Body of pancreas (tissue), 4 donors: ENCODE measurements around the gene SPOCK2. TPM values are rescaled to one million over a fixed set of nuclear protein-coding genes. Genes with fewer than 3 reads are reported as not detected.

ENCODE experiments used
- ATAC-seq: fragments of 150-250 bp; one replicate; pipeline ENCODE4 v1.9.1; 2016
- DNase-seq, 4 donors: peaks; one replicate each; pipeline ENCODE4 v3.0.0-alpha.2; 2019
- H3K27ac ChIP-seq, 4 donors: fragments of 200-600 bp; sonication (generic); 1 replicate in 3 of 4; 2 replicates in 1 of 4; pipeline versions ENCODE4 v1.5.1 to v1.6.1; 2016 to 2019; ENCODE audit warnings: mild to moderate bottlenecking in 1 of 4, mixed read lengths in 1 of 4, moderate library complexity in 1 of 4
- H3K27me3 ChIP-seq, 2 donors: fragments of 200-600 bp; sonication (generic); one replicate each; pipeline ENCODE4 v1.6.0; 2016; ENCODE audit warnings: mild to moderate bottlenecking in 1 of 2
- H3K36me3 ChIP-seq, 2 donors: fragments of 200-600 bp; sonication (generic); replicated peaks in 1 of 2; 2 replicates each; pipeline ENCODE4 v1.5.1; 2016; ENCODE audit warnings: low read depth in 2 of 2; ENCODE audit not compliant: insufficient read depth in 1 of 2
- H3K4me1 ChIP-seq: fragments of 200-600 bp; sonication (generic); one replicate; pipeline ENCODE4 v1.6.0; 2016
- H3K4me3 ChIP-seq, 2 donors: fragments of 200-600 bp; sonication (generic); 1 replicate in 1 of 2; 2 replicates in 1 of 2; pipeline ENCODE4 v1.5.1; 2016 to 2019
- H3K9me3 ChIP-seq, 3 donors: fragments of 200-600 bp; sonication (generic); 1 replicate in 2 of 3; 2 replicates in 1 of 3; pipeline ENCODE4 v1.5.1; 2016
- POLR2A ChIP-seq, 3 donors: fragments of 450-650 bp; IDR thresholded peaks; one replicate each; pipeline ENCODE4 v1.6.1; 2016; ENCODE audit warnings: antibody characterized with exemption in 3 of 3, mild to moderate bottlenecking in 2 of 3
- WGBS, 2 donors: methylation state at CpG; one replicate each; pipeline ENCODE4 v1.1.5; 2017; 5-methylcytosine and 5-hydroxymethylcytosine counted together
- intact Hi-C: fragments of 100-400 bp; cut with DNase I; formaldehyde crosslinking; loops from one replicate; pipeline ENCODE4 v1.15.1; 2023
- total RNA-seq, 2 donors: library from RNA; depleted of rRNA; stranded (reverse); fragments of >200 nt; gene quantifications; one replicate each; pipeline ENCODE4 v1.1.0, GENCODE V29; 2016
- TF ChIP-seq, protein P1 (sequence below), 7 experiments: fragments of 450-650 bp in 4 of 7; fragments of 200-600 bp in 3 of 7; sonication (generic) in 3 of 7; IDR thresholded peaks; one replicate each; pipeline ENCODE4 v1.5.1; 2016 to 2019; ENCODE audit warnings: antibody characterized with exemption in 7 of 7

SPOCK2 gene
- total RNA-seq, 2 donors from 2014 or later: 2.0 to 7.3 TPM

DNA sequence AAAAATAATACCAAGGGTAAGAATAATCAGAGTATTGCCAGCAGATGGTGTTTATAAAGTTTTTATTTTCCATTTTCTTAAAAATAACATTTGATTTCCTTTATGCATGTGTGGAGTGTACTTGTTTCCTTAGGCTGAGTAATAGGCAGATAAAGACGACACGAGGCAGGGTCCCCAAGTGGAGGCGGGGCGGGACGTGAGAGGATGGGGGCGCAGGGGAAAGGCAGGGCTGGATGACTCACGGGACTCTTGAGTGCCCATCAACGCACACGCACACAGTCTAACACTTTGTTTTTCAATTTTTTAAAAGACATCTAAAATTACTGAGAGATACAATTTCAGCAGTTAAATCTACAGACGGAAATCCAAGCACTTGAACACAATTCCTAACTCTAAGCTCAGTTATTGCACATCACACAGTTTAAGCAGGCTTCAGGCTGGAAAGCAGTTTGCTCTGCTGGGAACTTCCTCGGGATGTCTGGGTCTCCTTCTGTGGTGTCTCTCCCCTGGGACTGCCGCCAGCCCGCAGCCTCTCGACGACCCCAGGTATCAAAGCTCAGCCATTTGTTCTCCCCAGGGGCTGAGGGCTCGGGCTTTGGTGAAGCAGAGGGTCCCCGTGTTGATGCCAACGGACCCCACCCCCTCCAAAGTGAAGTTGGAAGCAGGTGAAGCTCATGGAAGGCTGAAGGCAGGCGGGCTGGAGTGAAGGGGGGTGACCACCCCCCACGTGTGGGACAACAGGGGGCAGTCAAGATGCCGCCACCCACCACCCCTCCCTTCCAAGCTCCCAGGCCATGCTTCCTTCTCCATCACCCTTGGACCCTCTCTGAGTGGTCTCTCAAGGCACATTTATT lies 29.1 kb downstream of the SPOCK2 start:
- H3K4me3 ChIP-seq: no peak overlapping the region
- 73 to 77% methylated on average over 13 to 20 of the region's 21 CpGs for WGBS, 2 donors
- DNase-seq (no peak), ATAC-seq (no peak)
- H3K36me3 ChIP-seq: no peaks in the 10 kb centered on the region
- H3K9me3 ChIP-seq: no peaks in the 10 kb centered on the region
- peaks cover 26% of the 10 kb centered on the region for H3K4me1 ChIP-seq
- intact Hi-C loops: no loop called here
- no peak overlapping the region for H3K27ac ChIP-seq
- H3K27me3 ChIP-seq: no peaks in the 10 kb centered on the region
- TF ChIP-seq, protein P1, sequence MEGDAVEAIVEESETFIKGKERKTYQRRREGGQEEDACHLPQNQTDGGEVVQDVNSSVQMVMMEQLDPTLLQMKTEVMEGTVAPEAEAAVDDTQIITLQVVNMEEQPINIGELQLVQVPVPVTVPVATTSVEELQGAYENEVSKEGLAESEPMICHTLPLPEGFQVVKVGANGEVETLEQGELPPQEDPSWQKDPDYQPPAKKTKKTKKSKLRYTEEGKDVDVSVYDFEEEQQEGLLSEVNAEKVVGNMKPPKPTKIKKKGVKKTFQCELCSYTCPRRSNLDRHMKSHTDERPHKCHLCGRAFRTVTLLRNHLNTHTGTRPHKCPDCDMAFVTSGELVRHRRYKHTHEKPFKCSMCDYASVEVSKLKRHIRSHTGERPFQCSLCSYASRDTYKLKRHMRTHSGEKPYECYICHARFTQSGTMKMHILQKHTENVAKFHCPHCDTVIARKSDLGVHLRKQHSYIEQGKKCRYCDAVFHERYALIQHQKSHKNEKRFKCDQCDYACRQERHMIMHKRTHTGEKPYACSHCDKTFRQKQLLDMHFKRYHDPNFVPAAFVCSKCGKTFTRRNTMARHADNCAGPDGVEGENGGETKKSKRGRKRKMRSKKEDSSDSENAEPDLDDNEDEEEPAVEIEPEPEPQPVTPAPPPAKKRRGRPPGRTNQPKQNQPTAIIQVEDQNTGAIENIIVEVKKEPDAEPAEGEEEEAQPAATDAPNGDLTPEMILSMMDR (IDR thresholded peaks at IDR 0.05): no peak
- no peak for TF ChIP-seq POLR2A (IDR thresholded peaks at IDR 0.05)

DNA sequence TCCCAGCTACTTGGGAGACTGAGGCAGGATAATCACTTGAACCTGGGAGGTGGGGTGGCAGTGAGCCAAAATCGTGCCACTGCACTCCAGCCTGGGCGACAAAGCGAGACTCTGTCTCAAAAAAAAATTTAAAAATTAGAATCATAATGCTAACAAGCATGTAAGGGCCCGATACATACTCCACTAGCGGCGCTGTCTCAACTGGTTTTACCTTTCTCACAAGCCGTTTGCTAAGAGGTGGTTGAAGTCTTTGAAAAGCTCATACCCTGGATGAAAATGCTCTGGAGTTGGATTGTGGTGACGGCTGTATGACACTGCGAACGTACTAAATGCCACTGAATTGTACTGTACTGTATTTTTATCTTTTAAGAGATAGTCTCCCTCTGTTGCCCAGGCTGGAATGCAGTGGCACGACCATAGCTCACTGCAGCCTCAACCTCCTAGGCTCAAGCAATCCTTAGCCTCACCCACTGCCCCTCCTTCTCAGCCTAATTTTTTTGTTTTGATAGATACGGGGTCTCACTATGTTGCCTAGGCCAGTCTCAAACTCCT lies 29.9 kb downstream of the SPOCK2 start:
- Histone ChIP-seq H3K9me3 (no peaks in the 10 kb centered on the region), H3K27ac (no peak overlapping the region), H3K27me3 (no peaks in the 10 kb centered on the region), H3K4me3 (no peak overlapping the region), H3K36me3 (no peaks in the 10 kb centered on the region), H3K4me1 (peaks cover 26% of the 10 kb centered on the region)
- intact Hi-C loops: no loop called here
- WGBS, 2 donors: 85 to 93% methylated on average over 12 of the region's 12 CpGs
- no peak for ATAC-seq
- TF ChIP-seq POLR2A (IDR thresholded peaks at IDR 0.05): no peak
- TF ChIP-seq, protein P1 (IDR thresholded peaks at IDR 0.05): no peak
- DNase-seq: no peak

DNA sequence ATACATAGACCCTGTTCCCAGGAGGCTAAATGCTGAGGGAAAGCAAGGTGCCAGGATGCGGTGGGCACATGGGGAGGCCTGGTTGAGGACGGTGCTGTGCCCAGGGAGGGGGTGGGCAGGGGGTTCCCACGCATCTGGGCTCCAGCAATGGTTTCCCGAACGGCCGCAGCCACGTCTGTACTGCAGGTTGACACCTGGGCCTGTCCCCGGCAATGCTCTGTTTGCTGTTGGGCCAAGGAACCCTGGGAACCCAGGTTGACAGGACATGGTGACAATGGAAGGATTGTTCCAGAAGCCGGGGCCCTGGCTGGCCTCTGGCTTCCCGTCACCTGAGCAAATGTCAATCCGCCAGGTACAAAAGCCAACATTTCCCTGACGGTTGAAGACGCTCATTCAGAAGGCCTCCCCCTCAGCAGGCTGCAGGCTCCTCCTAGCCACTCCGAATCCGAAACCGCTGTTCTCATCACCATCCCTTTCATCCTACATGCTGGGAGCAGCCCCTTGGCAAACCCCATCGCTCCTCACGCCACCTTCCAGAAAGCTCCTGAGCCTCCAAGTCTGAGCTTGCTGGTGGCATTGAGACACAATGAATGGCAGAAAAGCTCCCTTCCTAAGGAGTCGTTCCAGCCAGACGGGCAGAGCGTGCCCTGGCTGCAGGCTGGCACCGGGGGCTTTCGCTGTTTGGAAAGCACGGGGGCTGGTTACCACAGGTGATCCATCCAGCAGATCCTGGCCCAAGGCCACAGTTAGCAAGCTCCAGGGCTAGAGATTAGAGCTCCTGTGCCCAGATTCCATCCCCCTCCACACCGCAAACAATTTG lies 31.2 kb downstream of the SPOCK2 start:
- Histone ChIP-seq H3K36me3 (no peaks in the 10 kb centered on the region), H3K4me1 (peaks cover 26% of the 10 kb centered on the region), H3K27me3 (no peaks in the 10 kb centered on the region), H3K4me3 (no peak overlapping the region), H3K9me3 (no peaks in the 10 kb centered on the region), H3K27ac (peak overlapping the region; percentile 60 to 85 (median 66))
- ATAC-seq: peak; percentile 83
- peak; percentile 78 to 82 (median 81) for DNase-seq
- intact Hi-C loops: no loop called here
- peak in 1 of 3 donors; percentile 52 for TF ChIP-seq POLR2A (IDR thresholded peaks at IDR 0.05)
- TF ChIP-seq, protein P1 (IDR thresholded peaks at IDR 0.05): no peak
- WGBS, 2 donors: 20 to 29% methylated on average over 22 to 25 of the region's 25 CpGs

DNA sequence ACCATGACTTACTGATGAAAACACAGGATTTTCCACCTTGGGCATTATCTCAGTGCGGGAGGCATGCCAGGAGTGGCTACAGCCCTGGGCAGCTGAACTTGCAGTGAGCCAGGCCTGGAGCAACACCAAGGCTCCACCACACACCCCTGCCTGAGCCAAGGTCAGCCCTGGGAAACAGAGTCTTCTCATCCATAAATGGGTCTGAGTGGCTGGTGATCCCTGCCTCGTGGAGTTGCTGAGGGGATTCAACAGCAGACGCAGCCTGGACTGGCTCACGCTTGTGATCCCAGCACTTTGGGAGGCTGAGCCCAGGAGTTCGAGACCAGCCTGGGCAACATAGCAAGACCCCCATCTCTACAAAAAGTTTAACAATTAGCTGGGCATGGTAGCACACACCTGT lies 32.2 kb downstream of the SPOCK2 start:
- WGBS, 2 donors: 26 to 55% methylated on average over 3 to 5 of the region's 5 CpGs
- no peaks in the 10 kb centered on the region for H3K27me3 ChIP-seq
- TF ChIP-seq, protein P1 (IDR thresholded peaks at IDR 0.05): no peak
- TF ChIP-seq POLR2A (IDR thresholded peaks at IDR 0.05): peak in 1 of 3 donors; percentile 17
- H3K27ac ChIP-seq: peak overlapping the region in 3 of 4 donors; percentile 63 to 85 (median 69)
- H3K4me3 ChIP-seq: no peak overlapping the region
- DNase-seq: peak; percentile 90 to 95 (median 94)
- ATAC-seq: peak; percentile 87
- H3K9me3 ChIP-seq: no peaks in the 10 kb centered on the region
- H3K36me3 ChIP-seq: no peaks in the 10 kb centered on the region
- peaks cover 26% of the 10 kb centered on the region for H3K4me1 ChIP-seq
- intact Hi-C loops: no loop called here
